HL-60/S4 (cell line): ENCODE measurements around the gene XRCC5.
"Not testable (repeated sequence)": the region's sequence is repeated elsewhere in the genome, so short reads cannot be mapped to it uniquely, and the experiment has no call there.

Experiments
- in situ Hi-C: fragments of 300-500 bp; cut with MboI; formaldehyde crosslinking; loops from 2 replicates; pipeline ENCODE4 v1.14.3; 2022; ENCODE audit warnings: low sequenced_read_pairs

The XRCC5 gene

GRCh38 chr2:216108967-216109921, at the start of gene XRCC5:
Gene XRCC5 (plus strand): TSS chr2:216109348. CDS start chr2:216109437, 89 bp downstream.
- in situ Hi-C loops = no loop called here

GRCh38 chr2:216064014-216064630, 45.0 kb upstream of the XRCC5 start:
- in situ Hi-C loops = no loop called here

GRCh38 chr2:216064665-216065064, 44.5 kb upstream of the XRCC5 start:
- in situ Hi-C loops = no loop called here

- in situ Hi-C loops = no loop called here
These were observed 42.9 kb upstream of the XRCC5 start for GRCh38 chr2:216066230-216066629.

GRCh38 chr2:216069028-216069427, 40.1 kb upstream of the XRCC5 start:
- in situ Hi-C loops = no loop called here

GRCh38 chr2:216070195-216070594, 39.0 kb upstream of the XRCC5 start:
- in situ Hi-C loops = no loop called here

GRCh38 chr2:216071111-216071851, 37.9 kb upstream of the XRCC5 start:
- in situ Hi-C loops = no loop called here

- in situ Hi-C loops = no loop called here
These were observed 36.7 kb upstream of the XRCC5 start for GRCh38 chr2:216072473-216072872.

- in situ Hi-C loops = no loop called here
These were observed 35.4 kb upstream of the XRCC5 start for GRCh38 chr2:216073773-216074172.

GRCh38 chr2:216074380-216074779, 34.8 kb upstream of the XRCC5 start:
- in situ Hi-C loops = no loop called here

- in situ Hi-C loops = no loop called here
These were observed 34.4 kb upstream of the XRCC5 start for GRCh38 chr2:216074794-216075193.

GRCh38 chr2:216075510-216076485, 33.4 kb upstream of the XRCC5 start:
- in situ Hi-C loops = no loop called here

- in situ Hi-C loops = no loop called here
These were observed 30.4 kb upstream of the XRCC5 start for GRCh38 chr2:216078776-216079175.

GRCh38 chr2:216080048-216080447, 29.1 kb upstream of the XRCC5 start:
- in situ Hi-C loops = not testable (repeated sequence)

GRCh38 chr2:216081012-216081411, 28.1 kb upstream of the XRCC5 start:
- in situ Hi-C loops = no loop called here

GRCh38 chr2:216081487-216082116, 27.5 kb upstream of the XRCC5 start, which contains the start of the genes PECR and TMEM169:
Gene PECR (minus strand): TSS chr2:216081809. CDS start chr2:216081741, 68 bp downstream.
Gene TMEM169 (plus strand): TSS chr2:216081919. CDS start chr2:216095964, 14,045 bp downstream.
- in situ Hi-C loops = no loop called here

- in situ Hi-C loops = no loop called here
These were observed 26.9 kb upstream of the XRCC5 start for GRCh38 chr2:216082117-216082711.

- in situ Hi-C loops = no loop called here
These were observed 26.3 kb upstream of the XRCC5 start for GRCh38 chr2:216082805-216083204.
